GM23338 (cell line): ENCODE results near the gene SPEF1. TPM values are rescaled to one million over a fixed set of nuclear protein-coding genes. Genes with fewer than 3 reads are reported as not detected.

Experiments used
- ATAC-seq: fragments of 200-7000 bp; cut with Tn5 transposase; 3 replicates; pipeline ENCODE4 v1.9.1; 2020
- DNase-seq: peaks from one replicate; pipeline ENCODE4 v3.0.0-alpha.2; 2015; ENCODE audit warnings: low spot score
- H2AFZ ChIP-seq: fragments of 200-600 bp; sonication (generic); 2 replicates; pipeline ENCODE4 v1.8.0; 2016; ENCODE audit warnings: antibody characterized with exemption, mild to moderate bottlenecking, moderate library complexity
- H3F3A ChIP-seq: fragments of 200-600 bp; sonication (generic); replicated peaks from 2 replicates; pipeline ENCODE4 v1.8.0; 2017; ENCODE audit warnings: antibody characterized with exemption, mixed run types, low read depth
- H3K27ac ChIP-seq: fragments of 200-600 bp; sonication (generic); 2 replicates; pipeline ENCODE4 v1.6.1; 2016; ENCODE audit warnings: low read depth
- H3K27me3 ChIP-seq: fragments of 200-600 bp; sonication (generic); 2 replicates; pipeline ENCODE4 v1.8.0; 2016; ENCODE audit warnings: mild to moderate bottlenecking, mixed run types, moderate library complexity; ENCODE audit not compliant: insufficient read depth
- H3K36me3 ChIP-seq: fragments of 200-600 bp; sonication (generic); 2 replicates; pipeline ENCODE4 v1.8.0; 2016; ENCODE audit warnings: mild to moderate bottlenecking; ENCODE audit not compliant: insufficient read depth
- H3K4me1 ChIP-seq: fragments of 200-600 bp; sonication (generic); 2 replicates; pipeline ENCODE4 v1.8.0; 2016; ENCODE audit warnings: mild to moderate bottlenecking, moderate library complexity; ENCODE audit not compliant: insufficient read depth
- H3K4me2 ChIP-seq: fragments of 200-600 bp; sonication (generic); 2 replicates; pipeline ENCODE4 v1.7.1; 2017; ENCODE audit warnings: mixed run types
- H3K4me3 ChIP-seq: fragments of 200-600 bp; sonication (generic); 2 replicates; pipeline ENCODE4 v1.6.1; 2016; ENCODE audit warnings: mixed run types
- H3K79me2 ChIP-seq: fragments of 200-600 bp; sonication (generic); replicated peaks from 2 replicates; pipeline ENCODE4 v1.8.0; 2017; ENCODE audit warnings: mild to moderate bottlenecking; ENCODE audit not compliant: insufficient read depth
- H3K9me2 ChIP-seq: fragments of 200-600 bp; sonication (generic); 2 replicates; pipeline ENCODE4 v1.8.0; 2017; ENCODE audit not compliant: insufficient read depth
- H4K20me1 ChIP-seq: fragments of 200-600 bp; sonication (generic); replicated peaks from 2 replicates; pipeline ENCODE4 v1.8.0; 2017; ENCODE audit warnings: mild to moderate bottlenecking; ENCODE audit not compliant: insufficient read depth
- H3K27ac Mint-ChIP-seq: 2 replicates; pipeline ENCODE4 v1.8.0; 2020; ENCODE audit warnings: inconsistent platforms, mild to moderate bottlenecking, moderate library complexity, mixed read lengths
- H3K27me3 Mint-ChIP-seq: 3 replicates; pipeline ENCODE4 v1.8.0; 2022; ENCODE audit warnings: low read depth, mild to moderate bottlenecking, moderate library complexity, mixed read lengths, inconsistent platforms; ENCODE audit not compliant: insufficient read depth, poor library complexity
- H3K36me3 Mint-ChIP-seq: 3 replicates; pipeline ENCODE4 v1.8.0; 2021; ENCODE audit warnings: low read depth, mild to moderate bottlenecking, inconsistent platforms, moderate library complexity, mixed read lengths
- H3K4me1 Mint-ChIP-seq: 3 replicates; pipeline ENCODE4 v1.8.0; 2020; ENCODE audit warnings: mild to moderate bottlenecking, inconsistent platforms, mixed read lengths
- H3K4me3 Mint-ChIP-seq: 3 replicates; pipeline ENCODE4 v1.8.0; 2021; ENCODE audit warnings: moderate library complexity, mild to moderate bottlenecking, inconsistent platforms, mixed read lengths
- H3K9me3 Mint-ChIP-seq: 3 replicates; pipeline ENCODE4 v1.8.0; 2020; ENCODE audit warnings: moderate library complexity, mild to moderate bottlenecking, inconsistent platforms, mixed read lengths
- CREB1 ChIP-seq: fragments of 250-450 bp; sonication (Bioruptor Pico); IDR thresholded peaks from 2 replicates; pipeline ENCODE4 v1.5.0; 2020; ENCODE audit warnings: low read depth, mild to moderate bottlenecking, moderate library complexity
- EZH2 ChIP-seq: fragments of 200-600 bp; sonication (generic); IDR thresholded peaks from one replicate; pipeline ENCODE4 v1.8.0; 2017; ENCODE audit warnings: antibody characterized with exemption, mild to moderate bottlenecking, low read depth; ENCODE audit not compliant: unreplicated experiment
- NANOG ChIP-seq: IDR thresholded peaks from 2 replicates; pipeline ENCODE4 v1.6.1; 2016; ENCODE audit warnings: antibody characterized with exemption, borderline replicate concordance
- POLR2AphosphoS5 ChIP-seq: IDR thresholded peaks from 2 replicates; pipeline ENCODE4 v1.6.1; 2016; ENCODE audit warnings: antibody characterized with exemption, low read depth
- ZNF114 ChIP-seq: fragments of 250-450 bp; sonication (Bioruptor Pico); IDR thresholded peaks from 2 replicates; pipeline ENCODE4 v1.5.0; 2020; ENCODE audit warnings: mild to moderate bottlenecking, moderate library complexity
- ZNF331 ChIP-seq: fragments of 250-450 bp; sonication (Bioruptor Pico); IDR thresholded peaks from 2 replicates; pipeline ENCODE4 v1.5.0; 2020; ENCODE audit warnings: low read depth, mild to moderate bottlenecking, moderate library complexity
- polyA plus RNA-seq: library from polyadenylated mRNA; unstranded; fragments of >200 nt; fragmentation: Nextera tagmentation; extraction: Ambion mirVana; gene quantifications from 2 replicates; pipeline ENCODE4 v1.2.1, GENCODE V29; 2016
- total RNA-seq: library from RNA; depleted of rRNA; stranded (reverse); fragments of >200 nt; shearing (Covaris generic); gene quantifications from 2 replicates; pipeline ENCODE4 v1.2.3, GENCODE V29; 2014
- TF ChIP-seq, protein P1 (sequence below), 2 experiments: fragments of 200-600 bp in 1 of 2; sonication (generic) in 1 of 2; conservative IDR thresholded peaks; 2 replicates each; pipeline versions ENCODE4 v1.5.1 to v1.6.1; 2016 to 2017; ENCODE audit warnings: antibody characterized with exemption in 2 of 2, low read depth in 2 of 2, mild to moderate bottlenecking in 2 of 2, moderate library complexity in 1 of 2
- TF ChIP-seq, protein P2 (sequence below): IDR thresholded peaks from one replicate; pipeline ENCODE4 v1.6.1; 2018; ENCODE audit warnings: antibody characterized with exemption; ENCODE audit not compliant: unreplicated experiment

Gene SPEF1
- total and polyA plus RNA-seq, 2 experiments from 2014 or later = 0.68 to 0.69 TPM

GRCh38 chr20:3826420-3826819 lies 45.2 kb upstream of the SPEF1 start (continued):
- TF ChIP-seq NANOG = no peak
- TF ChIP-seq POLR2AphosphoS5 = no peak
- TF ChIP-seq ZNF114 (CRISPR knock-in tag) = no peak
- no peak for TF ChIP-seq ZNF331

DNA sequence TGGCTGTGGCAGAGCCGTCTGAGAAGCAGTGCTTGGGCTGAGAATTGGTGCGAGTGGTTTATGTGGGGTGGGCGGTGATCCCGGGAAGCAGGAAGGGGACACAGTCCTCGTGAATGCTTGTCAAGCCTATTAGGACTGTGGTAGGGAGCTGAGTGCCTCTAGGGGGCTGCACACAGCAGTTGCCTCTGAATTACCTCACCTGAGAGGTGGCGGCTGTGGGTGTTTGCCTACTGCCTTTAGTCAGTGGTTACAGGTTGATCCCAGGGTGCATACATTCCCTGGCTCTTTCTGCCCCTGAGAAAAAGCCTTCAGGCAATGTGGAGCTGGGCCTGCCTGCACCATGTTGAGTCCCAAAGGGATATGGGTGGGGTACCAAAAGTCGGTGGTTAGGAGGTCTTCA lies 44.3 kb upstream of the SPEF1 start:
- peaks cover 4% of the 10 kb centered on the region; the same call in 1 of the 2 replicates for H3F3A ChIP-seq
- no peaks in the 10 kb centered on the region for H3K79me2 ChIP-seq
- Mint-ChIP-seq H3K4me1 (peaks cover 5% of the 10 kb centered on the region; the same call in 2 of the 3 replicates), H3K9me3 (no peaks in the 10 kb centered on the region), H3K27me3 (peaks cover 5% of the 10 kb centered on the region), H3K27ac (no peak overlapping the region), H3K36me3 (no peaks in the 10 kb centered on the region; the same call in 1 of the 3 replicates), H3K4me3 (no peak overlapping the region)
- ATAC-seq (peak; percentile 71), DNase-seq (peak; percentile 54)
- 0 out of 2 replicates have a peak overlapping the region, but pooled peaks have one; percentile 39 for H3K27ac ChIP-seq
- H3K4me1 ChIP-seq = no peaks in the 10 kb centered on the region
- TF ChIP-seq, protein P1, sequence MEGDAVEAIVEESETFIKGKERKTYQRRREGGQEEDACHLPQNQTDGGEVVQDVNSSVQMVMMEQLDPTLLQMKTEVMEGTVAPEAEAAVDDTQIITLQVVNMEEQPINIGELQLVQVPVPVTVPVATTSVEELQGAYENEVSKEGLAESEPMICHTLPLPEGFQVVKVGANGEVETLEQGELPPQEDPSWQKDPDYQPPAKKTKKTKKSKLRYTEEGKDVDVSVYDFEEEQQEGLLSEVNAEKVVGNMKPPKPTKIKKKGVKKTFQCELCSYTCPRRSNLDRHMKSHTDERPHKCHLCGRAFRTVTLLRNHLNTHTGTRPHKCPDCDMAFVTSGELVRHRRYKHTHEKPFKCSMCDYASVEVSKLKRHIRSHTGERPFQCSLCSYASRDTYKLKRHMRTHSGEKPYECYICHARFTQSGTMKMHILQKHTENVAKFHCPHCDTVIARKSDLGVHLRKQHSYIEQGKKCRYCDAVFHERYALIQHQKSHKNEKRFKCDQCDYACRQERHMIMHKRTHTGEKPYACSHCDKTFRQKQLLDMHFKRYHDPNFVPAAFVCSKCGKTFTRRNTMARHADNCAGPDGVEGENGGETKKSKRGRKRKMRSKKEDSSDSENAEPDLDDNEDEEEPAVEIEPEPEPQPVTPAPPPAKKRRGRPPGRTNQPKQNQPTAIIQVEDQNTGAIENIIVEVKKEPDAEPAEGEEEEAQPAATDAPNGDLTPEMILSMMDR (conservative IDR thresholded peaks at IDR 0.05; ENCODE audit: low read depth in 2 of 2) = peak; percentile 3 to 51; a peak in 2 of 4 replicates
- TF ChIP-seq EZH2 = no peak
- no peak overlapping the region for H2AFZ ChIP-seq
- no peak overlapping the region for H3K4me3 ChIP-seq
- H3K36me3 ChIP-seq = no peaks in the 10 kb centered on the region
- no peaks in the 10 kb centered on the region for H3K27me3 ChIP-seq
- no peaks in the 10 kb centered on the region for H4K20me1 ChIP-seq
- H3K9me2 ChIP-seq = no peaks in the 10 kb centered on the region
- no peak overlapping the region for H3K4me2 ChIP-seq

DNA sequence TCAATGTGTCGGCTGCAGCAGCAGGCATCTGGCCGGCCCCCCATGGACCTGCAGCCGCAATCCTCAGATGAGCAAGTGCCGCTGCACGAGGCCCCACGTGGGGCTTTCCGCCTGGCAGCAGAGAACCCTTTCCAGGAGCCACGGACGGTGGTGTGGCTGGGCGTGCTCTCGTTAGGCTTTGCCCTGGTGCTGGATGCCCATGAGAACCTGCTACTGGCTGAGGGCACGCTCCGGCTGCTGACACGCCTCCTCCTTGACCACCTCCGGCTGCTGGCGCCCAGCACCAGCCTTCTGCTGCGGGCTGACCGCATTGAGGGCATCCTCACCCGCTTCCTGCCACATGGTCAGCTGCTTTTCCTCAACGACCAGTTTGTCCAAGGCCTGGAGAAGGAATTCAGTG lies 42.6 kb upstream of the SPEF1 start:
- H3K4me3 ChIP-seq = no peak overlapping the region
- Mint-ChIP-seq H3K4me3 (no peak overlapping the region), H3K27me3 (peaks cover 5% of the 10 kb centered on the region), H3K36me3 (no peaks in the 10 kb centered on the region; the same call in 1 of the 3 replicates), H3K4me1 (peaks cover 9% of the 10 kb centered on the region), H3K9me3 (no peaks in the 10 kb centered on the region), H3K27ac (no peak overlapping the region)
- no peaks in the 10 kb centered on the region for H3K27me3 ChIP-seq
- DNase-seq (no peak), ATAC-seq (no peak)
- no peaks in the 10 kb centered on the region for H4K20me1 ChIP-seq
- H3K4me2 ChIP-seq = no peak overlapping the region
- no peaks in the 10 kb centered on the region for H3K79me2 ChIP-seq
- peaks cover 4% of the 10 kb centered on the region; the same call in 1 of the 2 replicates for H3F3A ChIP-seq
- H3K36me3 ChIP-seq = no peaks in the 10 kb centered on the region
- H3K9me2 ChIP-seq = no peaks in the 10 kb centered on the region
- H3K27ac ChIP-seq = no peak overlapping the region
- H2AFZ ChIP-seq = no peak overlapping the region
- peaks cover 4% of the 10 kb centered on the region; the same call in 1 of the 2 replicates for H3K4me1 ChIP-seq
- TF ChIP-seq CREB1 (CRISPR knock-in tag) (no peak), EZH2 (no peak)
- TF ChIP-seq, protein P2, sequence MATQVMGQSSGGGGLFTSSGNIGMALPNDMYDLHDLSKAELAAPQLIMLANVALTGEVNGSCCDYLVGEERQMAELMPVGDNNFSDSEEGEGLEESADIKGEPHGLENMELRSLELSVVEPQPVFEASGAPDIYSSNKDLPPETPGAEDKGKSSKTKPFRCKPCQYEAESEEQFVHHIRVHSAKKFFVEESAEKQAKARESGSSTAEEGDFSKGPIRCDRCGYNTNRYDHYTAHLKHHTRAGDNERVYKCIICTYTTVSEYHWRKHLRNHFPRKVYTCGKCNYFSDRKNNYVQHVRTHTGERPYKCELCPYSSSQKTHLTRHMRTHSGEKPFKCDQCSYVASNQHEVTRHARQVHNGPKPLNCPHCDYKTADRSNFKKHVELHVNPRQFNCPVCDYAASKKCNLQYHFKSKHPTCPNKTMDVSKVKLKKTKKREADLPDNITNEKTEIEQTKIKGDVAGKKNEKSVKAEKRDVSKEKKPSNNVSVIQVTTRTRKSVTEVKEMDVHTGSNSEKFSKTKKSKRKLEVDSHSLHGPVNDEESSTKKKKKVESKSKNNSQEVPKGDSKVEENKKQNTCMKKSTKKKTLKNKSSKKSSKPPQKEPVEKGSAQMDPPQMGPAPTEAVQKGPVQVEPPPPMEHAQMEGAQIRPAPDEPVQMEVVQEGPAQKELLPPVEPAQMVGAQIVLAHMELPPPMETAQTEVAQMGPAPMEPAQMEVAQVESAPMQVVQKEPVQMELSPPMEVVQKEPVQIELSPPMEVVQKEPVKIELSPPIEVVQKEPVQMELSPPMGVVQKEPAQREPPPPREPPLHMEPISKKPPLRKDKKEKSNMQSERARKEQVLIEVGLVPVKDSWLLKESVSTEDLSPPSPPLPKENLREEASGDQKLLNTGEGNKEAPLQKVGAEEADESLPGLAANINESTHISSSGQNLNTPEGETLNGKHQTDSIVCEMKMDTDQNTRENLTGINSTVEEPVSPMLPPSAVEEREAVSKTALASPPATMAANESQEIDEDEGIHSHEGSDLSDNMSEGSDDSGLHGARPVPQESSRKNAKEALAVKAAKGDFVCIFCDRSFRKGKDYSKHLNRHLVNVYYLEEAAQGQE = no peak
- TF ChIP-seq, protein P1 (conservative IDR thresholded peaks at IDR 0.05; ENCODE audit: low read depth in 2 of 2) = no peak
